HL-60 (cell line): ENCODE measurements around the gene AKAP6.

ENCODE experiments used
- DNase-seq, 2 experiments: peaks; one replicate each; pipeline ENCODE4 v3.0.0-alpha.2; 2010 to 2020; ENCODE audit warnings: low read depth in 1 of 2, low spot score in 1 of 2
- H3K27ac ChIP-seq: fragments of 250-450 bp; sonication (Bioruptor Pico); replicated peaks from 2 replicates; pipeline ENCODE4 v1.5.1; 2020; ENCODE audit warnings: mild to moderate bottlenecking, moderate library complexity
- H3K27me3 ChIP-seq: fragments of 250-450 bp; sonication (Bioruptor Pico); 2 replicates; pipeline ENCODE4 v1.5.1; 2021; ENCODE audit warnings: mild to moderate bottlenecking, moderate library complexity; ENCODE audit not compliant: insufficient read depth, poor library complexity, severe bottlenecking
- H3K4me3 ChIP-seq: replicated peaks from 2 replicates; pipeline ENCODE4 v1.5.1; 2011; ENCODE audit warnings: mild to moderate bottlenecking, control low read depth, low read length; ENCODE audit not compliant: insufficient read depth
- CTCF ChIP-seq: IDR thresholded peaks from one replicate; pipeline ENCODE4 v1.5.1; 2011; ENCODE audit warnings: low read length, control low read depth, inconsistent platforms; ENCODE audit not compliant: insufficient read depth
- GABPA ChIP-seq: IDR thresholded peaks from 2 replicates; pipeline ENCODE4 v1.6.1; 2012; ENCODE audit warnings: low read depth
- POLR2AphosphoS5 ChIP-seq: IDR thresholded peaks from 2 replicates; pipeline ENCODE4 v1.6.1; 2012; ENCODE audit warnings: low read depth
- REST ChIP-seq: IDR thresholded peaks from 2 replicates; pipeline ENCODE4 v1.6.1; 2012; ENCODE audit warnings: low read depth; ENCODE audit not compliant: insufficient replicate concordance
- SPI1 ChIP-seq: IDR thresholded peaks from 2 replicates; pipeline ENCODE4 v1.6.1; 2012; ENCODE audit warnings: low read depth, mild to moderate bottlenecking, borderline replicate concordance

AKAP6 gene

DNA sequence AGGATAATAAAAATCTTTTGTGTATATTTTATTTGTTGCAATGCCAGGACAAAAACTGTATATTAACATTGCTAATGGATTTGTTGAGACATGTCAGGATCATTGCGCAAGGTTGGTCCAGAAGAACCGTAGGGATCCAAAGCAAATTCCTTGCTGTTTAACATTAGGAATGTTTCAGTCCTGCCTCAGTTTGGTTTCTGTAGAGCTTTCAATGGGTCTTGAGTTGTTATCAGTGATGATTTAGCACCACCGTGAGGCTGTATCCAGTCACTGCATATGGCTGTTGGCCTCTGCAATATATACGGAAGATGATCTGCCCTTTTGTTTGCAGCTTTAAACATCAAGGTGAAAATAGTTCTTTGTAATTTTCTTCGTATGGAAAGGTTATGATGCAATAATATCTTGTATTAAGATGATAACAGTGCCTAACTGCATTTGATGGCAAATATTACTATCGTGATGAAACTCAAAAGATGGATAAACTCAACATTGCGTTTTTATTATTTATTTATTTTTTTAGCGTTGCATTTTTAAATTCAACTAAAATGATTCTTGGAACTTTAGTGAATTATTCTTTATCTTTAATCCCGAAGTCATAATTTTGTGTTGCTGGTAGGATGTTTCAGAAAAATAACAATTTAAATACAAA lies 231.2 kb downstream of the AKAP6 start:
- DNase-seq = peak; percentile 27 to 43
- TF ChIP-seq CTCF (peak; percentile 90), REST (no peak), POLR2AphosphoS5 (no peak), SPI1 (no peak), GABPA (no peak)
- no peaks in the 10 kb centered on the region for H3K27me3 ChIP-seq
- H3K27ac ChIP-seq = no peak overlapping the region
- no peak overlapping the region for H3K4me3 ChIP-seq

DNA sequence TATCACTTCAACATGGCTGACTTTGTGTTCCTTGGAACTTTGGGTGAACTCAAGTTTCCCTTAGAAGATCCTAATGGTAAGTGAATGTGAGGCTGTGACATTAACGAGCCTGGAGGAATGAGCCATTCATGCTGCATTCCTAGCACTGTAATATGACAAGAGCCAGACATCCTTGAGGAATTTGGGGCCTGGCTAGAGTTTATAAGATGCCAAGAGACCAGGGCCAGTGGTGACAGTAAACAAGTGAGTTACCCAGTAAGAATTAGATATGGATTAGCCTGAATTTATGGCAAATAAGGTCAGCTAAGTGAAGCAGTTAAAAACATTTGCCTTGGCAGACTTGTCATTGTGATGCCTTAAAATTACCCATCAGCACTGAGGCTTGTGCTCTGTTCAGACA lies 232.4 kb downstream of the AKAP6 start:
- Histone ChIP-seq H3K27ac (no peak overlapping the region), H3K27me3 (no peaks in the 10 kb centered on the region)
- DNase-seq = no peak

GRCh38 chr14:32564596-32564995 lies 235.5 kb downstream of the AKAP6 start:
- Histone ChIP-seq H3K27ac (no peak overlapping the region), H3K4me3 (no peak overlapping the region), H3K27me3 (peaks cover 3% of the 10 kb centered on the region)
- no peak for DNase-seq
- TF ChIP-seq GABPA = no peak
- TF ChIP-seq POLR2AphosphoS5 = no peak
- TF ChIP-seq CTCF = no peak
- no peak for TF ChIP-seq SPI1
- no peak for TF ChIP-seq REST

More for the DNA sequence above, 232.4 kb downstream of the AKAP6 start:
- H3K4me3 ChIP-seq = no peak overlapping the region
- no peak for TF ChIP-seq CTCF

- Histone ChIP-seq H3K27me3 (peaks cover 3% of the 10 kb centered on the region), H3K27ac (no peak overlapping the region), H3K4me3 (no peak overlapping the region)
- no peak for TF ChIP-seq CTCF
- no peak for DNase-seq
These were observed 236.2 kb downstream of the AKAP6 start for GRCh38 chr14:32565256-32565655.
